GM19099 (cell line): Measurements from ENCODE around the gene PSPC1.

ENCODE experiments used
- POLR2A ChIP-seq: IDR thresholded peaks from 3 replicates; pipeline ENCODE4 v1.6.1; 2011; ENCODE audit warnings: low read depth; ENCODE audit not compliant: insufficient read length; ENCODE audit errors: extremely low read depth

Gene PSPC1

DNA sequence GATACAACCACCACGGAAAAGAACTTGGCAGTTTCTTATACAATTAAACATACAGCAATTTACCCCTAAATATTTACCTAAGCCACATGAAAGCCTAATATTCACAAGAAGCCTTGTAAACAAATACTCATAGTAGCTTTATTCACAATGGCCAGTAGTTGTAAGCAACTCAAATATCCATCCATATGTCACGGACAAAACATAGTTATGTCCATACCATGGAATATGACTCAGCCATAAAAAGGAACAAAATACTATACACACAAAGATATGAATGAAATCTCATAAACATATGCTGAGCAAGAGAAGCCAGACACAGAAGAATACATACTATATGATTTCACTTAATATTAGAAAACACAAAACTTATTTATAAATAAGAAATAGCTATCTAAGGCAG is 12.9 kb downstream of the PSPC1 start:
- TF ChIP-seq POLR2A, result no peak

DNA sequence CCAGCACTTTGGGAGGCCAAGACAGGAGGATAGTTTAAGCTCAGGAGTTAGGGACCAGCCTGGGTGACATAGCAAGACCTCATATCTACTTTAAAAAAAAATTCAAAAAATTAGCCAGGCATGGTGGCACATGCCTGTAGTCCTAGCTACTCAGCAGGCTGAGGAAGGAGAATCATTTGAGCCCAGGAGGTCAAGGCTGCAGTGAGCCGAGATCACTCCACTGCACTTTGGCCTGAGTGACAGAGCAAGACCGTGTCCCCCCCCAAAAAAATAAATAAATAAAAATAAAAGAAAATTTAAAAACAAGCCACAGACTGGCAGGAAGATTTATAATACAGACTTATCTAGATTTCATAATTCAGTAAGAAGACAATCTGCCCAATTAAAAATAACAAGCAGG is 14.8 kb downstream of the PSPC1 start:
- no peak for TF ChIP-seq POLR2A

DNA sequence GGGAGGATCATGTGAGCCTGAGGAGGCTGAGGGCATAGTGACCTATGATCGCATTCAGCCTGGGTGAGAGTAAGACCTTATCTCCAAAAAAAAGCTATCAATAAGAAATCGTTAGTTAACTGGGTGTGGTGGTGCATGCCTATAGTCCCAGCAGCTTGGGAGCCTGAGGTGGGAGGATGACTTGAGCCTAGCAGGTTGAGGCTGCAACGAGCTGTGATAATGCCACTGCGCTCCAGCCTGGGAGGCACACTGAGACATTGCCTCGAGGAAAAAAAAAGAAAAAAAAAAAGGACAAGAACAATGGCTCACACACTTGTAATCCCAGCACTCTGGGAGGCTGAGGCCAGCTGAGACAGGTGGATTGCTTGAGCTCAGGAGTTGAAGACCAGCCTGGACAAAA is 16.2 kb downstream of the PSPC1 start:
- TF ChIP-seq POLR2A, result no peak

DNA sequence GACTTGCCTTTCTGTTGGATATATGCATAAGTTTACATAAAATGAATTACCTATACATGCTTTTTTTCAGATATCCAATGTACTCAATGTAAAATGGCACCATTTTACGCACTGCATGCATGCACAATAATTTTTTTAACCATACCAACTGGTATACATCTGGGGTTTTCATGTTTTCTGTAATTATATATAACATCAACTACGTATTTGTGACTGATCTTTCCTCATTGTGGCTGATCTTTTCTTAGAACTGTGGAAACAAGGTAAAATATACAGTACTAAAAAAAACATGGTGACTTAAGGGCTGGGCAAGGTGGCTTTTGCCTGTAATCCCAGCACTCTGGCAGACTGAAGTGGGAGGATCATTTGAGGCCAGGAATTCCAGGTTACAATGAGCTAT is 18.5 kb downstream of the PSPC1 start:
- TF ChIP-seq POLR2A, result no peak

DNA sequence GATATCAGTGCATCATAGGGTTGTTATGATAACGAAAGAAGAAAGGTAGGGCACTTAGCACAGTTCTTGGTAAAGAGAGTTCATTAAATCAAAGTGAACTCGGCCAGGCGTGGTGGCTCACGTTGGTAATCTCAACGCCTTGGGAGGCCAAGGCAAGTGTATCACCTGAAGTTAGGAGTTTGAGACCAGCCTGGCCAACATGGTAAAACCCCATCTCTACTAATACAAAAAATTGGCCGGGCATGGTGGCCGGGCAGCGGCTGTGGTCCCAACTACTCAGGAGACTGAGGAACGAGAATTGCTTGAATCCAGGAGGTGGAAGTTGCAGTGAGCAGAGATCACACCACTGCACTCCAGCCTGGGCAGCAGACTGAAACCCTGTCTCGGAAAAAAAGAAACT is 19.1 kb downstream of the PSPC1 start:
- no peak for TF ChIP-seq POLR2A

DNA sequence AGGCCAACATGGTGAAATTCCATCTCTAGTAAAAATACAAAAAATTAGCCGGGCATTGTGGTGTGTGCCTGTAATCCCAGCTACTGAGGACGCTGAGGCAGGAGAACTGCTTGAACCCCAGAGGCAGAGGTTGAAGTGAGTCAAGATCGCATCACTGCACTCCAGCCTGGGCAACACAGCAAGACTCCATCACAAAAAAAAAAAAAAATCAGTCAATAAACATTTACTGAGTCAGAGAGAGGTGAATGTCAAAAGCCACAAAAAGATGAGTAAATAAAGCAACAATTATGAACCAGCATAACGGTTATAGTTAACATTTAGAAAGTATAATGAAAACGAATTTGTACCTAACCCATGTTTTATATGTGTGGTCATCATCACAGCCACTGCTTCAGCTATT is 23.1 kb downstream of the PSPC1 start:
- no peak for TF ChIP-seq POLR2A

DNA sequence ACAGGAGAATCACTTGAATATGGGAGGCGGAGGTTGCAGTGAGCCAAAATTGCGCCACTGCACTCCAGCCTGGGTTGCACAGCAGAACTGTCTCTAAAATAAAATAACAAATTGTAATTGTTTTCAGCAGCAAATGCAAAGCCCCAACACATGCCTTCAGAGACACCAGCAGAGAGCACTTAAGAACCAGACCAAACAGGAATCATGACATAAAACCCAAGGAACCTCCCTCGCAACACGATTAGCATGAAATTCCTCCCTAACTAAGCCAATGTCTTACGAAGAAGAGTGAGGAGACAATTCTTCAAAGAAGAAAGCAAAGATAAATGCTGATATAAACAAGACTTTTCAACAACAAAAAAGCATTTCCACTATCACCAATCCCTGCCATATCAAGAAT is 40.1 kb downstream of the PSPC1 start:
- no peak for TF ChIP-seq POLR2A

DNA sequence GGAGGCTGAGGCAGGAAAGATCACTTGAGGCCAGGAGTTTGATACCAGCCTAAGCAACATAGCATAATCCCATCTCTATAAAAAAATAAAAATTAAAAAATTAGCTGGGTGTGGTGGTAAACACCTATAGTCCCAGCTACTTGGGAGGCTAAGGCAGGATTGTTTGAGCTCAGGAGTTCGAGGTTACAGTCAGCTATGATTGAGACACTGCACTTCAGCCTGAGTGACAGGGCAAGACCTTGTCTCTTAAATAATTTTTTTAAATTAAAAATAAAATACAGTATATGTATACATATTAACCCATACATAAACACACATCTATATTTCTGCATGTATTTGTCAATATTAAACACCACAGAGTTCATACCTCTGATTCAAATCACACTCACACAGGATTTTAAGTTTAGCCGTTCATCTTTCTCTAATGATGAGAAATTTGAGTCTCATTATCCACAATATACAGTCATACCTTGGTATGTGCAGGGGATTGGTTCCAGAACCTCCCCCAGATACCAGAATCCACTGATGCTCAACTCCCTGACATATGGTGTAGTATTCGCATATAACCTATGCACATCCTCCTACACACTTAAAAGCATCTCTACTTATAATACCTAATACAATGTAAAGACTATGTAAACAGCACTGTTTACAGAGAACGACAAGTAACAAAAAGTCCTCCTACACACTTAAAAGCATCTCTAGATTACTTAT is 44.7 kb downstream of the PSPC1 start:
- no peak for TF ChIP-seq POLR2A

DNA sequence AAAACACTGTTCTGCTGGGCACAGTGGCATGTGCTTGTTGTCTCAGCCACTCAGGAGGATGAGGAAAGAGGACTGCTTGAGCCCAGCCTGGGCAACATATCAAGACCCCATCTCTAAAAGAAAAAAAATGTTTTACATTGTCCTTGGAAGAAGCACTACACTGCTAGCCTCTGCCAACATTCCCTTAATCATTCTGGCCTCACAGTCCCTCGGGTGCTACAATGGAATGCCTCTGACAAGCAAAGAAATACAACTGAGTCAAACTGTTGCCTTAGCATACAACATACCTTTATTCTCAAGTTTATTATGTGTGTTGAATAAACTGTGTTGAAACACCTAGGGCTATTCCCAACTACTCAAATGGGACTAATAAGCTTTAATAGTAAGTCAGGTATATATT is 56.1 kb downstream of the PSPC1 start:
- TF ChIP-seq POLR2A, result no peak

DNA sequence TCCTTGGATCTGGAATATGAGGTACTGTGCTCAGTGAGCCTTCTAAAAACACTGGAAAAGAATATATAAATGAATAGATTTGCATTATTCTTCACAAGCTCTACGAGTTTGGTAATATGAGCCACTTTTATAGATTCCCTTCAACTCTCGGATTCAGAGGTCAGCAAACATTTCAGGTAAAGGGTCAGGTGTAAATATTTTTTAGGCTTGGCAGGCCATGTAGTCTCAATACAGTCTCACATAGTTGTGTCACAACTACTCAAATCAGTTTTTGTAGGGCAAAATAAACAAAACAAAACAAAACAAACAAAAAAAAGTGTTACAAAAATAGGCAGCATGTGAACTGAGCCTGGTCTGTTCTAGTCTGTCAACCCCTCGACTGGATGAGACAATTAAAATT is 57.4 kb downstream of the PSPC1 start:
- no peak for TF ChIP-seq POLR2A

DNA sequence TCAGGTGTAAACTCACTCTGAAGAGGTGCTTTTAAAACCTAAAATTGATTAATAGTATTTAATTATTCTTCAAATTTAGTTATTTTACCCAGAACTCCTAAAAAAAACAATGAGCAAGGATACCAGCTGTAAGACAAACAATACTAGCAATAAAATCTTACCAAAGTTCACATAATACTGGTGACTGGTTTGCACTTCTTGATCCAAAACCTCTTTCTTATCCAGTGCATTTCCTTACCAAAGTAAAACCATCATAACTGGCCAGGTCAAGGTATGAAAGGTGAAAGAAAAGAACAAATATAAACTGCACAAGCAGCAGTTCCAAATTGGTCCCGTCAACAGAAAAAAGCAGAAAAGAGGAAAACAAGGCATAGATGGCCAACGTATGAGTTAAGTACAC is 62.7 kb downstream of the PSPC1 start:
- TF ChIP-seq POLR2A, result no peak

DNA sequence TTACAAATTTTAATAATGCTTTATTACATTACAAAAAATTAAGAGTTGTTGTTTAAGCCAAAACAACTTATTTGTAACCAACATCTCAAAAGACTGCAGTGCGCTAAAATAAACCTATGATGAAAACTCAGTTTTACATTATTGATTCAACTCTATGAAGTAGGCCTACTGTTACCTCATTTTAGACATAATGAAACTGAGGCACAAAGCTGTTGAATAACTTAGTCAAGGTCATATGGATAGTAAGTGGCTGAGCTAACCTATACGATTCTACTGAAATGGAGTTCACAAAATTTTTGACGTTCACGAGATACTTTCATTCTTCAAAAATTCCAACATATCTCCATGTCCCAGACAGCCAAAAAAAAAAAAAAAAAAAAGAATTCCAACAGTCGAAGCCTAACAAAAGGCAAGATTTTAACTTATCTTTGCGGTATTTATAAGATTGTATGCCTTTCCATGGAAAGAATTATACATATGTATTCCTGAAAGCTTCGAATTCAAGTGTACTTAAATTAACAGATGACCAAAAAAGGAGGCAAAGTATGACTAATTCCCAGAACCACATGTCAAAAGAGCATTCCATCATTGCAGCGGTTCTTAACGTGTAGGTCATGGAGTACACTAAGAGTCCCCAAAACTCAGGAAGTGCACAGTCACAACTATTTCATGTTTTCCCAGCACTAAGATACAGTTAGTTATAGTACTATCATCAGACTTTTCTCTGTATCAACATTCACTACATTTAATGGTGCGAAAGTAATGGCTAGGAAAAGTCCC is 69.4 kb downstream of the PSPC1 start:
- no peak for TF ChIP-seq POLR2A

DNA sequence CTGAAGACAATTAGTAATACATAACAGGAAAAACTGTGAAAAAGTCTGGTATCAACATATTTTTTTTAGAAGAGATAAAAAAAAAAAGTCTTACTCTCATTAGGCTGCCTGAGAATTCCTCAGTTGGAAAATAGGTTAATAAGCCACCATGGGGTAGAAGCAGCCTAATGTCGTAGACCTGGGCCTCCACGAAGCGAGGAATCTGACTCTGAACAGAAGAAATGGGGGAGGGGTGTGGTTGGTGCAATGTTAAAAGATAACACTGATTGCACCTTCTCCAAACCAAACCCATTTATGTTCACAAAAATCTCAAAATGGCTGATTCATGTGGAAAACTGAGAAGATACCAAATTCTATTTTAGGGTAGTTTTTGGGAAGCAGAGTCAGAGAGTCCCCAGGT is 86.9 kb downstream of the PSPC1 start:
- no peak for TF ChIP-seq POLR2A

DNA sequence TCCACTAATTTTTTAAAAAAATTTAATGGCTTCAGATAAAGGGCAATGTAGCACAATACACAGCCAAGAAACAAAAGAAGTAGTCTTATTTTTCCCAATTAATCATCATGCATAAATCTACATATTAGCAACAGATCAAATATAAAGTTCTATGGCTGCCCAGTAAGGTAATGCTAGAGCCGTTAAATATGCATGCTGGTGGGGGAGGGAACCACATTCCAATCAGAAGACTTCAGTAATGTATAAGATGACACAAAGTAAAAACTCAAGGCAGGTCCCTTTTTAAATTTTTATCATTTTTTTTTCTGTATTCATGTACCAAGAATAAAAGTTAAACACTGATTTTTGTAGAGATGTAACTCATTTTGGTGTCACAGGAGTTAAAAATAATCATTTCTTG is 87.3 kb downstream of the PSPC1 start:
- TF ChIP-seq POLR2A, result no peak

DNA sequence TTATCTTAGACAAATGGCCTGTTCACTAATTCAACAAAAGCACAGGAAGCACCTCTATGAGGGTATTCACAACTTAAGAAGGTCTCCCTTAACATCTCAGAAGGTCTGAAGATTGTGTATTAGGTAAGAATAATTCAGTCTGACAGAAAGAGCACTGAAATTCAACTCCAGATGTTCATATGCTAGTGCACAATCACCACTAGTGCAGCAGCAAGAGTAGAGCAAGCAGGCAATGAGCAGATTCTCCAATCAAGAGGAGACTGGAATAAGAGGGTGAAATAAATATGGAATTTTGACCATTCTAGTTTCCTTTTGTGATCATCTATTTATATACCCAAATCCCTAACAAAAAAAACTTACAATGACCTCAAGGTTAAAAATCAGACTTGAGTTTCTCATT is 97.3 kb downstream of the PSPC1 start:
- TF ChIP-seq POLR2A, result no peak

DNA sequence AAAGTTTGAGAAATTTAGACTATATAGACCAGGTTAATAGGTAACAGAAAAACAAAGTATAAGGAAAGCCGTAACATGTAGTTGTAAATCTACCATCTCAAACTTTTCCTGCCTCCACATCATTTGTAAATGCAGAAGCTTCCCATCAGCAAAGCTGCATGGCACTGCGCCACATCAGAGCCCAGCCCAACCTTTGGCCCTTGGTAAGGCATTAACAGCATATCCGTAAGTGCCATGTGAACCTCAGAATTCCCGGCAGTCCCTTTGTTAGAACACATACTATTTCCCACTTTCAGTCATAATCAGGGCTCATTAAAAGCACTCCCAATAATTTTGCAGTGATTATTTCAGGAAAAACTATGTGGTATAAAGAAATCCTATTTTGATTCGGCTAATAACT is 97.7 kb downstream of the PSPC1 start:
- TF ChIP-seq POLR2A, result no peak
